Stimulated activated CD4-positive, alpha-beta T cell treated with anti-CD3 and anti-CD28 coated beads, Interleukin-4, amount 100 ng/mL, for 24 hours (primary cell): ENCODE results near the gene BPIFB6.
A peak's percentile ranks its signal among the peaks of the same experiment; 100 is the strongest.

ENCODE experiments used
- DNase-seq: peaks from one replicate; pipeline ENCODE4 v3.0.0-alpha.2; 2020

The BPIFB6 gene

DNA sequence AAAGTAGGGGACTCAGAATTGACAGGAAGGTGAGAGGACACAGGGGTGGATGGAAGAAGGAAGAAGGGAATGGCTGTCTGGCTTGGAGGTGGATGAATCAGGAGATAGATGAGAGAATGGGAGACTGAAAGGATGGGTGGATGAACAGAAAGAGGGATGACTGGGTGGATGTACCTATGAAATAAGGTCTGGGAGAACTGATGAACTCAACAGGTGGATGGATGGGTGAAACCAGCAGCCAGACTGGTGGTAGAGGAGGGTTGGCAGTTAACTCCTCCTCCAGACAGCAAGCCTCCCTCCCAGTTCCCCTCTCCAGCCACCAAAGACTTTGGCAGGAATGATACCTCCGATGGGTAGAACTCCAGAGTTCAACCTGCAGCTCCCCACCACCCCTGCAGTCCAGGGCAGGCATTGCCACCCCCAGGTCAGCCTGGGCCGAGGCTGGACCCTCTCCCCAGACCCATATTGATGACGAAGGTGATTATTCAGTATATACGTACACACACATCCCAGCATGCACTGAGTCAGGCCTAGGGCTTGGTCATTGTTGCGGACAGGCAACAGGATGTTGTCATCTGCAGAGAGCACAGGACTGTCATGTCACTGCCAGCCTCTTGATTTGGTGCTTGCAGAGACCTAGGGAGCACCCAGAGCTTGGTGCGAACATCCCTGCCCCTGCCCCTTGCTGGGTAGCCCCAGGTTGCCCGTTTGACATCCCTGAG lies 29.2 kb upstream of the BPIFB6 start:
- no peak for DNase-seq

DNA sequence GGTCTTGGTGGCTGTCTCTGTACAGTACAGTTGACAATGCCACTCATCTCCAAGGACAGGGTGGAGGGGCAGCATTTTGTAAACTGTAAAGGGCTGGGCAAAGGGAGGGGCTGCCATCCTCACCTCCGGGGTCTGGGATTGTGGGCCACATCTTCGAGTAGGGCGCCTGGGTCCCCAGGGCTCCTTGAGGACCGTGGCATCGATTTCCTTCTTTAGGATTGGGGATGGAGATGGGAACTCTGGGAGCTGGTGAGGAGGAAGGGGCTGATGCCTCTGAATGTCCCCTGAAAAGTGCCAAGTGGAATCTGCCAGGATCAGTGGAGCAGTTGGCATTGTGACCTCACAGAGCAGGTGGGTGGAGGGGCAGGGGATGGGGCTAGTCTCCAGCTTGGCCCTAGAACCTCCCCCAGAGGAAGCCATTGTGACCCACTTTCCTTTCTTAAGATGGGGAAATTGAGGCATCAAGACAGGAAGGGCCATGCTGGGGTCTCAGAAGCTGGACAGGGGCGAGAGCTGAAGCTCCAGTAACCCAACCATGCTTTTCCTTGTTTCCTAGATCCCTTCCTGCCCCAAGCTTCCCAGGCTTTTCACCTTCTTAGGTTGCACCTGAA lies 27.2 kb upstream of the BPIFB6 start, which contains the start of gene SUN5:
SUN5 (minus strand) TSS at position 293 of the 611 bp plus-strand sequence; CDS start at position 200, 93 bp downstream.
- no peak for DNase-seq

DNA sequence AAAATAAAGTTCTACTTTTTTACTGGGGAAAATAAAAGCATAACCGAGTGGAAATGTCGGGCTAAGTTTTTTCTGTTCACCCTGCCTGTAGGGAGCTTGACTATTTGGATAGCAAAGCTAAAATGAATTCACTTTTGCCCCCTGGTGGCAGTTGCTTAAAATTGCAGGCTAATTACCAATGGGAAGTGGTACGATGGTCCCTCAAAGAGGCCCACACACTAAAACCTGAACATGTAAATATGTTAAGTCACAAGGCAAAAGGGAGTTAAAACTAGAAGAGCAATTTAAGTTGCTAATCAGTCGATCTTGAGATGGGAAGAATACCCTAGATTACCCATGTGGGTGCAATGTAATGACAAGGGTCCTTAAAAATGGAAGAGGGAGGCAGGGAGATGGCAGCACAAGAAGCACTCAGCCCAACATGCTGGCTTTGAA lies 26.3 kb upstream of the BPIFB6 start:
- peak; percentile 36 for DNase-seq

GRCh38 chr20:33005908-33006775 lies 25.3 kb upstream of the BPIFB6 start:
- DNase-seq: no peak

- no peak for DNase-seq
These were observed 24.6 kb upstream of the BPIFB6 start for GRCh38 chr20:33006776-33007375.

- DNase-seq: no peak
These were observed 23.8 kb upstream of the BPIFB6 start, which contains the start of gene BPIFB2 for GRCh38 chr20:33007376-33008335. Gene BPIFB2 (plus strand): TSS chr20:33007704. CDS start chr20:33008575, 871 bp downstream.

DNA sequence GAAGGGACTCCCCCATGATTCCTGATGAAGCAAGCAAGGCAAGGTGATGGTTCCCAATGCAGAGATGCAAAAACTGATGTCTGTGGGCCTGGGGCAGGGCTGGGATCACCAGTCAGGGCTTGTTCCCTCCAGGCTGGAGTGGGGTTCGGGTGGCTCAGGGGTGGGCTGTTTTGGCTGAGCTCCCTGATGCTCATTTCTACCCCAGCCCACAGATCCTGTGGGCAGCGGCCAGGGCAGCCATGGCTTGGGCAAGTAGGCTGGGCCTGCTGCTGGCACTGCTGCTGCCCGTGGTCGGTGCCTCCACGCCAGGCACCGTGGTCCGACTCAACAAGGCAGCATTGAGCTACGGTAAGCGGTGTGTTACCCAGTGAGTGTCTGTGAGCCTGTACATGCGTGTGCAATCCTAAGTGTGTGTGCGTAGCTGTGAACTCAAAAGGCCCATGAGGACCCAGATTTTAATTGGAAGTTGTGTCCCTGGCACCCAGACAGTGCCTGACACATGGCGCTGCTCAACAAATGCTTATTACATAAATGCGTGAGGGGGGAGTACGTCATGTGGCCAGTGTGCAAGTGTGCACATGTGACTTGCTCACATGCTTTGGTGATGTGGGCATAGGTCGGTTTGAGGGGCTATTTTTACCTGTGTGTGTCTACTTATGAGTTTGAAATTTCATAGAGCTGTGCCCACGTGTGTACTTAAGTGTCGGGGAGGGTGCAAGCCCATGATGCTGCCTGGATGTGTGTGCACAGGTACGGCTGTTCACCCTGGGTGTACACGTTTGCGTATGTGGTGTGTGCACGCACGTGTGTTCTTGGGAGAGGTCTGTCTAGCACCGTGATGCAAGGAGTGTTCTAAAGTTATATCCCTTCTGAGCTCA lies 22.9 kb upstream of the BPIFB6 start:
- no peak for DNase-seq

- no peak for DNase-seq
These were observed 22.0 kb upstream of the BPIFB6 start for GRCh38 chr20:33009214-33010132.

GRCh38 chr20:33010133-33010504 lies 21.3 kb upstream of the BPIFB6 start:
- DNase-seq: no peak

DNA sequence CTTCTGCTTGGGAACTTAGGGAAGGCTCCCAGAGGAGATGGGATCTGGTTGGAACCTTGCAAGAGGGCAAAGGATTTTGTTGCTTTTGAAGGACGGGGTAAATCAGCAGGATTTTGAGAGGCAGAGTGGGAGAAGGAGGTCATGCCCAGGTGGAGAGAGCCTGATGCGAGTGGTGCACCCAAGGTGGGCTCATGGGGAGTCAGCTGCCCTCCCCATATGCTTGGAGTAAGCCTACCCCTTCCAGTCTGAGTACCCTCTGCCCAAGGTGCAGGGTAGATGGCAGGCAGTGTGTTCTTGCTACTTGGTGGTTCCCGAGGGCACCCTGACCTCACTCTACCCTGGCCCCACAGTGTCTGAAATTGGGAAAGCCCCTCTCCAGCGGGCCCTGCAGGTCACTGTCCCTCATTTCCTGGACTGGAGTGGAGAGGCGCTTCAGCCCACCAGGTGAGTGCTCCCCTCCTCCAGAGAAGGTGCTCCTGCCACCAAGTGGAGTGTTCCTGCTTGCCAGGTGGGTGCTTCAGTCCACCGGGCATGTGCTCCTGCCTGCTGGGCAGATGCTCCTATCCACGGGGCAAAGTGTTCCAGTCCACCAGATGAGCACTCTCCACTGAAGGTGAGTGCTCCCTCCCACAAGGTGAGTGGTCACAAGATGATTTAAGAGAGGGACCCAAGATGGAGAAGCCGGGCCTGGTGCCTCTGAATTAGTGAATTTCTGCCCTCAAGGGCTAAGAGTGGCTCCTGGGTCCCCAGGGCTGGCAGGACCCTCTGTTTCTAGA lies 20.6 kb upstream of the BPIFB6 start:
- no peak for DNase-seq

DNA sequence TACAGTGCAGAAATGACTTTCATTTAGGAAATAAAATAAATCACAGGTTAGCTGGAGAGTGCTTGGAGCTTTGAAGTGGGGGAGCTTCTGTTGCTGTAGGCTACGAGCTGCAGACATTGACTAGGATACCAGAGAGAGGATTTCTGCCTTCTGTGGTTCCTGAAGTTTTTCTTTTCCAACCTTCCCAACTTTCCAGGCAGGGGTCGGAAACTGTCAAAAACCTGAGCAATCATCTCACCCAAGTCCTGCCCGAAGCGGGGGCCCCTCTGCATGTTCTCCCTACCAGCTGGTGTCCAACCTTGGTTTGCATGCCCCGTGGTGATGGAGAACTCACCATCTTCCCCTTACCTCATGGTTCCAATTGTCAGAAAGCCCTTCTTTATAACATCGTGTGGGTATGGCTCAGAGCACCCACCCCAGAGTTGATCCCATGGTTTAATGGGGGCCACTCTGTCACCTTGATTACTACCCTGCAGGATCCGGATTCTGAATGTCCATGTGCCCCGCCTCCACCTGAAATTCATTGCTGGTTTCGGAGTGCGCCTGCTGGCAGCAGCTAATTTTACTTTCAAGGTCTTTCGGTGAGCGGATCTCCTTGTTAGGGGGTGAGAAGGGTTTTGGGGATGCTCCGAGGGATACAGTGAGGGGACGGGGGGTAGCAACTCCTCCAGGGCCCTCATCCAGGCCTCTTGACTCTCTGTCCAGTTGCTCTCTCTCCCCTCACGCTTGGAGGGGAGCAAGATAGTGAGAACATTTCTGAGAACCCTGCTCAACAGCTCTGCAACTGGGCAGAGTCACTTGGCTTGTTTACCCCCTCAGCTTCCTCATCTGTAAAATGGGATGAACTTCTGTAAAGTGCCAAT lies 18.9 kb upstream of the BPIFB6 start:
- DNase-seq: no peak

DNA sequence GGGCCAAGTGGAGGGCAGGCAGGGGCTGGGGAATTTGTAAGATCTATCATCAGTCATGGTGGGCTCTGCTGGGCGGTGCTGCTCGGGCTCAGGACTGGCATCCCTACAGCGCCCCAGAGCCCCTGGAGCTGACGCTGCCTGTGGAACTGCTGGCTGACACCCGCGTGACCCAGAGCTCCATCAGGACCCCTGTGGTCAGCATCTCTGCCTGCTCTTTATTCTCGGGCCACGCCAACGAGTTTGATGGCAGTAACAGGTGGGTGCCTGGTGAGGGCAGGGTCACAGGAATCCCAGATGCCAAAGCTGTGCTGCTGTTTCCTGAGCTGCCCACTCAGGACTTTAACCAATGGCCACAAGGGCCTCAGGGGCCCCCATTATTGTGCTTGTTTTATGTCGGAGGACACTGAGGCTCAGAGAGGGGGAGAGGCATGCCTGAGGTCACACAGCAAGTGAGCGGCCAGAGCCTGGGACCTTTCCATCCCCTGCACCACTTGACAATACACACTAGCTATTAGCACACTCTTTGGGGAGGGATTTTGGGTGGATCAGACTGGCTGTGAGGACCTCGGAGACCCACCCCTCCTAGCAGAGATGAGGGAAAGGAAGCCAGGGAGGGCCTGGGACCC lies 17.6 kb upstream of the BPIFB6 start:
- no peak for DNase-seq

GRCh38 chr20:33014336-33015113 lies 16.9 kb upstream of the BPIFB6 start:
- DNase-seq: no peak

- no peak for DNase-seq
These were observed 16.3 kb upstream of the BPIFB6 start for GRCh38 chr20:33015114-33015484.

- no peak for DNase-seq
These were observed 15.5 kb upstream of the BPIFB6 start for GRCh38 chr20:33015700-33016580.
